ENCODE data around the gene PPM1J. TPM values are rescaled to one million over a fixed set of nuclear protein-coding genes. Genes with fewer than 3 reads are reported as not detected.

Gene PPM1J
- total and polyA plus RNA-seq, 9 of the 15 experiments (the other 6 are each of a cell fraction or from before 2014, with no cell fraction given): 0.25 to 10.5 (median 4.2) TPM

GRCh38 chr1:112673592-112674439 is 41.3 kb downstream of the PPM1J start (continued):
- TF ChIP-seq ATF6 (CRISPR knock-in tag; IDR thresholded peaks at IDR 0.05) (peak; percentile 77; the same call in 1 of the 2 replicates), CHD7 (IDR thresholded peaks at IDR 0.05; ENCODE audit: low read depth, low read length) (no peak), CREB3L1 (IDR thresholded peaks at IDR 0.05; ENCODE audit: borderline replicate concordance, low read depth) (0 out of 2 replicates have a peak, but pooled peaks have one; percentile 21), ZBTB7A (IDR thresholded peaks at IDR 0.05; ENCODE audit: borderline replicate concordance, control insufficient read depth, low read depth, low read length) (no peak; the same call in 1 of the 2 replicates), ZNF707 (CRISPR knock-in tag; conservative IDR thresholded peaks at IDR 0.05) (no peak), TFAM (CRISPR knock-in tag; conservative IDR thresholded peaks at IDR 0.05) (no peak)
- TF ChIP-seq, protein P1, sequence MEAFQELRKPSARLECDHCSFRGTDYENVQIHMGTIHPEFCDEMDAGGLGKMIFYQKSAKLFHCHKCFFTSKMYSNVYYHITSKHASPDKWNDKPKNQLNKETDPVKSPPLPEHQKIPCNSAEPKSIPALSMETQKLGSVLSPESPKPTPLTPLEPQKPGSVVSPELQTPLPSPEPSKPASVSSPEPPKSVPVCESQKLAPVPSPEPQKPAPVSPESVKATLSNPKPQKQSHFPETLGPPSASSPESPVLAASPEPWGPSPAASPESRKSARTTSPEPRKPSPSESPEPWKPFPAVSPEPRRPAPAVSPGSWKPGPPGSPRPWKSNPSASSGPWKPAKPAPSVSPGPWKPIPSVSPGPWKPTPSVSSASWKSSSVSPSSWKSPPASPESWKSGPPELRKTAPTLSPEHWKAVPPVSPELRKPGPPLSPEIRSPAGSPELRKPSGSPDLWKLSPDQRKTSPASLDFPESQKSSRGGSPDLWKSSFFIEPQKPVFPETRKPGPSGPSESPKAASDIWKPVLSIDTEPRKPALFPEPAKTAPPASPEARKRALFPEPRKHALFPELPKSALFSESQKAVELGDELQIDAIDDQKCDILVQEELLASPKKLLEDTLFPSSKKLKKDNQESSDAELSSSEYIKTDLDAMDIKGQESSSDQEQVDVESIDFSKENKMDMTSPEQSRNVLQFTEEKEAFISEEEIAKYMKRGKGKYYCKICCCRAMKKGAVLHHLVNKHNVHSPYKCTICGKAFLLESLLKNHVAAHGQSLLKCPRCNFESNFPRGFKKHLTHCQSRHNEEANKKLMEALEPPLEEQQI (IDR thresholded peaks at IDR 0.05): no peak
